GM12865 (cell line): Measurements from ENCODE around the gene MRPL38.
A peak's percentile ranks its signal among the peaks of the same experiment; 100 is the strongest.

Experiments
- DNase-seq: peaks from one replicate; pipeline ENCODE4 v3.0.0; 2010; ENCODE audit warnings: low read depth
- H3K4me3 ChIP-seq: 2 replicates; pipeline ENCODE4 v1.5.1; 2011; ENCODE audit warnings: mild to moderate bottlenecking, low read depth, low read length, control low read depth
- CTCF ChIP-seq: IDR thresholded peaks from 2 replicates; pipeline ENCODE4 v1.5.1; 2011; ENCODE audit warnings: low read length, control low read depth, low read depth, inconsistent platforms; ENCODE audit not compliant: insufficient read depth; ENCODE audit errors: missing control alignments

MRPL38 gene

GRCh38 chr17:75898791-75899190 lies 5.9 kb downstream of the MRPL38 start:
- no peak overlapping the region for H3K4me3 ChIP-seq
- no peak for TF ChIP-seq CTCF
- DNase-seq: no peak

GRCh38 chr17:75898065-75898464 lies 6.6 kb downstream of the MRPL38 start:
- TF ChIP-seq CTCF: no peak

GRCh38 chr17:75897160-75898019 lies 7.3 kb downstream of the MRPL38 start:
- no peak for TF ChIP-seq CTCF
- no peak for DNase-seq
- peak overlapping the region; percentile 28 for H3K4me3 ChIP-seq

More at GRCh38 chr17:75898065-75898464, 6.6 kb downstream of the MRPL38 start:
- no peak for DNase-seq
- H3K4me3 ChIP-seq: no peak overlapping the region

- DNase-seq: peak; percentile 89
- peak within 1 kb of the TSS; percentile 72 for H3K4me3 ChIP-seq
- TF ChIP-seq CTCF: peak; percentile 37
These were observed 8.1 kb downstream of the MRPL38 start, which contains the start of gene TRIM65 for GRCh38 chr17:75896415-75897159. Gene TRIM65 (minus strand): TSS chr17:75896951. CDS start chr17:75896937, 14 bp downstream.

GRCh38 chr17:75895370-75896155 lies 9.1 kb downstream of the MRPL38 start:
- peak; percentile 43 for TF ChIP-seq CTCF
- peak; percentile 38 for DNase-seq
- H3K4me3 ChIP-seq: peak overlapping the region; percentile 72

- no peak overlapping the region for H3K4me3 ChIP-seq
- DNase-seq: no peak
- TF ChIP-seq CTCF: no peak
These were observed 10.5 kb downstream of the MRPL38 start for GRCh38 chr17:75894049-75894733.
